ENCODE data around the gene ASPRV1.

ASPRV1 gene

GRCh38 chr2:69995511-69995910, 34.1 kb upstream of the ASPRV1 start:
- FAIRE-seq (no peak), DNase-seq (ENCODE audit: insufficient read length, low spot score) (no peak)
- no peak for TF ChIP-seq POLR2A (IDR thresholded peaks at IDR 0.05; ENCODE audit: low read depth, low read length)

- FAIRE-seq (no peak), DNase-seq (ENCODE audit: insufficient read length, low spot score) (no peak)
- TF ChIP-seq POLR2A (IDR thresholded peaks at IDR 0.05; ENCODE audit: low read depth, low read length): no peak
Measured at GRCh38 chr2:69994166-69994565, 32.7 kb upstream of the ASPRV1 start.

- DNase-seq (ENCODE audit: insufficient read length, low spot score) (no peak), FAIRE-seq (no peak)
- TF ChIP-seq POLR2A (IDR thresholded peaks at IDR 0.05; ENCODE audit: low read depth, low read length): no peak
Measured at GRCh38 chr2:69993708-69994107, 32.3 kb upstream of the ASPRV1 start.

GRCh38 chr2:69993048-69993565, 31.7 kb upstream of the ASPRV1 start:
- TF ChIP-seq POLR2A (IDR thresholded peaks at IDR 0.05; ENCODE audit: low read depth, low read length): no peak
- DNase-seq (ENCODE audit: insufficient read length, low spot score) (no peak), FAIRE-seq (no peak)

GRCh38 chr2:69992310-69993047, 31.0 kb upstream of the ASPRV1 start:
- DNase-seq (ENCODE audit: insufficient read length, low spot score) (no peak), FAIRE-seq (no peak)
- no peak for TF ChIP-seq POLR2A (IDR thresholded peaks at IDR 0.05; ENCODE audit: low read depth, low read length)

GRCh38 chr2:69989441-69990105, 28.1 kb upstream of the ASPRV1 start:
- no peak for DNase-seq (ENCODE audit: insufficient read length, low spot score)
- FAIRE-seq: no peak
- TF ChIP-seq POLR2A (IDR thresholded peaks at IDR 0.05; ENCODE audit: low read depth, low read length): no peak

- no peak for TF ChIP-seq POLR2A (IDR thresholded peaks at IDR 0.05; ENCODE audit: low read depth, low read length)
- no peak for FAIRE-seq
- no peak for DNase-seq (ENCODE audit: insufficient read length, low spot score)
Measured at GRCh38 chr2:69989009-69989408, 27.6 kb upstream of the ASPRV1 start.

- FAIRE-seq (no peak), DNase-seq (ENCODE audit: insufficient read length, low spot score) (no peak)
- no peak for TF ChIP-seq POLR2A (IDR thresholded peaks at IDR 0.05; ENCODE audit: low read depth, low read length)
Measured at GRCh38 chr2:69988086-69988635, 26.7 kb upstream of the ASPRV1 start.

GRCh38 chr2:69986691-69987090, 25.3 kb upstream of the ASPRV1 start:
- no peak for TF ChIP-seq POLR2A (IDR thresholded peaks at IDR 0.05; ENCODE audit: low read depth, low read length)
- DNase-seq (ENCODE audit: insufficient read length, low spot score) (no peak), FAIRE-seq (no peak)

- FAIRE-seq (no peak), DNase-seq (ENCODE audit: insufficient read length, low spot score) (no peak)
- TF ChIP-seq POLR2A (IDR thresholded peaks at IDR 0.05; ENCODE audit: low read depth, low read length): no peak
Measured at GRCh38 chr2:69985688-69986087, 24.3 kb upstream of the ASPRV1 start.

- no peak for FAIRE-seq
- TF ChIP-seq POLR2A (IDR thresholded peaks at IDR 0.05; ENCODE audit: low read depth, low read length): no peak
- no peak for DNase-seq (ENCODE audit: insufficient read length, low spot score)
Measured at GRCh38 chr2:69985216-69985615, 23.8 kb upstream of the ASPRV1 start.

GRCh38 chr2:69983392-69983966, 22.0 kb upstream of the ASPRV1 start:
- FAIRE-seq (no peak), DNase-seq (ENCODE audit: insufficient read length, low spot score) (no peak)
- no peak for TF ChIP-seq POLR2A (IDR thresholded peaks at IDR 0.05; ENCODE audit: low read depth, low read length)

GRCh38 chr2:69979902-69980807, 18.7 kb upstream of the ASPRV1 start:
- TF ChIP-seq POLR2A (IDR thresholded peaks at IDR 0.05; ENCODE audit: low read depth, low read length): no peak
- no peak for FAIRE-seq
- DNase-seq (ENCODE audit: insufficient read length, low spot score): no peak

Data from H54 (cell line).